HEK293 (cell line): ENCODE results near the gene SMTN.

ENCODE experiments used
- CTCF ChIA-PET: fragments of 350-600 bp; formaldehyde crosslinking; extraction: SDS; loops from one replicate; lab custom pipeline; 2021; ENCODE audit warnings: antibody characterized with exemption; lab: Yijun Ruan, JAX
- POLR2A ChIA-PET: fragments of 300-600 bp; formaldehyde crosslinking; extraction: SDS; loops from one replicate; lab custom pipeline; 2020; ENCODE audit warnings: antibody characterized with exemption, inconsistent platforms; lab: Yijun Ruan, JAX
- H3K27ac ChIP-seq: fragments of 200-500 bp; sonication (Bioruptor generic); 2 replicates; pipeline ENCODE4 v1.5.1; 2014; ENCODE audit warnings: low read depth, low read length, control low read depth, inconsistent platforms; ENCODE audit errors: extremely low read depth
- H3K36me3 ChIP-seq, 2 experiments: fragments of 200-500 bp in 1 of 2; sonication (Bioruptor generic) in 1 of 2; 1 replicate in 1 of 2; 2 replicates in 1 of 2; pipeline ENCODE4 v1.5.1; 2014 to 2017; ENCODE audit warnings: inconsistent platforms in 2 of 2, low read length in 2 of 2; ENCODE audit not compliant: control insufficient read depth in 2 of 2, insufficient read depth in 1 of 2
- H3K4me1 ChIP-seq: fragments of 200-500 bp; sonication (Bioruptor generic); 2 replicates; pipeline ENCODE4 v1.5.1; 2014; ENCODE audit warnings: mild to moderate bottlenecking, low read length, inconsistent platforms; ENCODE audit not compliant: control insufficient read depth, insufficient read depth
- H3K4me3 ChIP-seq: 2 replicates; pipeline ENCODE4 v1.5.1; 2011; ENCODE audit warnings: low read depth, mild to moderate bottlenecking, control low read depth, low read length, moderate library complexity
- H3K9me3 ChIP-seq: fragments of 200-500 bp; sonication (Bioruptor generic); 2 replicates; pipeline ENCODE4 v1.5.1; 2014; ENCODE audit warnings: low read depth, low read length, inconsistent platforms; ENCODE audit not compliant: control insufficient read depth, insufficient read depth
- AEBP2 ChIP-seq: fragments of 450-650 bp; formaldehyde crosslinking; IDR thresholded peaks from 2 replicates; pipeline ENCODE4 v1.5.1; 2016; ENCODE audit warnings: missing biosample characterization, missing genetic modification characterization, borderline replicate concordance
- HOXC10 ChIP-seq: sonication (generic); formaldehyde crosslinking; IDR thresholded peaks from 2 replicates; pipeline ENCODE4 v1.8.1; 2023; ENCODE audit warnings: mild to moderate bottlenecking, missing genetic modification reagents
- KLF1 ChIP-seq: fragments of 450-650 bp; formaldehyde crosslinking; IDR thresholded peaks from 2 replicates; pipeline ENCODE4 v1.5.1; 2016; ENCODE audit warnings: missing biosample characterization, missing genetic modification characterization
- OVOL3 ChIP-seq: fragments of 450-650 bp; formaldehyde crosslinking; IDR thresholded peaks from 2 replicates; pipeline ENCODE4 v1.5.1; 2016; ENCODE audit warnings: missing biosample characterization, missing genetic modification characterization
- PRDM6 ChIP-seq: fragments of 450-650 bp; formaldehyde crosslinking; IDR thresholded peaks from 2 replicates; pipeline ENCODE4 v1.5.1; 2017; ENCODE audit warnings: missing biosample characterization, missing genetic modification characterization
- WT1 ChIP-seq: fragments of 450-650 bp; formaldehyde crosslinking; IDR thresholded peaks from 2 replicates; pipeline ENCODE4 v1.5.1; 2016; ENCODE audit warnings: missing biosample characterization, missing genetic modification characterization
- ZEB2 ChIP-seq: fragments of 450-650 bp; formaldehyde crosslinking; IDR thresholded peaks from 2 replicates; pipeline ENCODE4 v1.5.1; 2016; ENCODE audit warnings: missing biosample characterization, missing genetic modification characterization
- ZFP41 ChIP-seq: fragments of 450-650 bp; formaldehyde crosslinking; IDR thresholded peaks from 2 replicates; pipeline ENCODE4 v1.5.1; 2016; ENCODE audit warnings: missing biosample characterization, missing genetic modification characterization, borderline replicate concordance
- ZNF112 ChIP-seq: fragments of 450-650 bp; formaldehyde crosslinking; IDR thresholded peaks from 2 replicates; pipeline ENCODE4 v1.5.0; 2017; ENCODE audit warnings: missing biosample characterization, missing genetic modification characterization
- ZNF138 ChIP-seq: fragments of 450-650 bp; formaldehyde crosslinking; IDR thresholded peaks from 2 replicates; pipeline ENCODE4 v1.5.1; 2016; ENCODE audit warnings: missing biosample characterization, missing genetic modification characterization, borderline replicate concordance
- ZNF394 ChIP-seq: fragments of 450-650 bp; formaldehyde crosslinking; IDR thresholded peaks from 2 replicates; pipeline ENCODE4 v1.5.1; 2016; ENCODE audit warnings: missing biosample characterization, missing genetic modification characterization, mild to moderate bottlenecking, moderate library complexity, borderline replicate concordance
- ZNF473 ChIP-seq: fragments of 450-650 bp; formaldehyde crosslinking; IDR thresholded peaks from 2 replicates; pipeline ENCODE4 v1.5.1; 2017; ENCODE audit warnings: missing biosample characterization, missing genetic modification characterization
- ZNF548 ChIP-seq: fragments of 450-650 bp; formaldehyde crosslinking; IDR thresholded peaks from 2 replicates; pipeline ENCODE4 v1.5.1; 2016; ENCODE audit warnings: missing biosample characterization, missing genetic modification characterization
- ZNF610 ChIP-seq: fragments of 450-650 bp; formaldehyde crosslinking; IDR thresholded peaks from 2 replicates; pipeline ENCODE4 v1.5.1; 2016; ENCODE audit warnings: missing biosample characterization, missing genetic modification characterization, borderline replicate concordance
- ZNF623 ChIP-seq: fragments of 450-650 bp; formaldehyde crosslinking; IDR thresholded peaks from 2 replicates; pipeline ENCODE4 v1.5.1; 2016; ENCODE audit warnings: missing biosample characterization, missing genetic modification characterization
- ZNF645 ChIP-seq: fragments of 450-650 bp; formaldehyde crosslinking; IDR thresholded peaks from 2 replicates; pipeline ENCODE4; 2016; ENCODE audit warnings: missing biosample characterization, missing genetic modification characterization
- TF ChIP-seq, protein P1 (sequence below): fragments of 450-650 bp; formaldehyde crosslinking; IDR thresholded peaks from 2 replicates; pipeline ENCODE4 v1.5.1; 2017; ENCODE audit warnings: missing biosample characterization, missing genetic modification characterization
- TF ChIP-seq, protein P2 (sequence below): fragments of 450-650 bp; formaldehyde crosslinking; IDR thresholded peaks from 2 replicates; pipeline ENCODE4 v1.5.1; 2016; ENCODE audit warnings: missing biosample characterization, missing genetic modification characterization
- TF ChIP-seq, protein P3 (sequence below): sonication (generic); formaldehyde crosslinking; IDR thresholded peaks from 2 replicates; pipeline ENCODE4 v1.8.1; 2022; ENCODE audit warnings: mild to moderate bottlenecking, moderate library complexity, missing genetic modification reagents

SMTN gene

GRCh38 chr22:31086703-31087330, 5.7 kb downstream of the SMTN start:
- Histone ChIP-seq H3K27ac (no peak overlapping the region), H3K36me3 (peaks cover 0 to 59% of the 10 kb centered on the region in 2 experiments; a peak in 1 of 3 replicates), H3K9me3 (no peaks in the 10 kb centered on the region), H3K4me3 (no peak overlapping the region), H3K4me1 (no peaks in the 10 kb centered on the region; the same call in 1 of the 2 replicates)
- ChIA-PET POLR2A (no interaction called here), CTCF (interaction anchor here (1.0 to 1.8 kb wide), 4 partner anchors 10 to 186 kb away, joined by 3 to 6 read pairs (median 4); partner anchors contain the start of gene SELENOM)
- TF ChIP-seq PRDM6 (no peak), HOXC10 (CRISPR knock-in tag) (no peak), ZNF645 (tag by site-specific recombination) (no peak), AEBP2 (tag by site-specific recombination) (no peak), ZEB2 (tag by site-specific recombination) (no peak), ZNF610 (no peak), ZNF548 (tag by site-specific recombination) (no peak), ZNF473 (no peak), ZNF112 (tag by site-specific recombination) (no peak), KLF1 (tag by site-specific recombination) (no peak), ZNF138 (tag by site-specific recombination) (no peak), WT1 (tag by site-specific recombination) (no peak), OVOL3 (tag by site-specific recombination) (no peak), ZNF623 (tag by site-specific recombination) (no peak), ZNF394 (no peak)
- TF ChIP-seq, protein P1, sequence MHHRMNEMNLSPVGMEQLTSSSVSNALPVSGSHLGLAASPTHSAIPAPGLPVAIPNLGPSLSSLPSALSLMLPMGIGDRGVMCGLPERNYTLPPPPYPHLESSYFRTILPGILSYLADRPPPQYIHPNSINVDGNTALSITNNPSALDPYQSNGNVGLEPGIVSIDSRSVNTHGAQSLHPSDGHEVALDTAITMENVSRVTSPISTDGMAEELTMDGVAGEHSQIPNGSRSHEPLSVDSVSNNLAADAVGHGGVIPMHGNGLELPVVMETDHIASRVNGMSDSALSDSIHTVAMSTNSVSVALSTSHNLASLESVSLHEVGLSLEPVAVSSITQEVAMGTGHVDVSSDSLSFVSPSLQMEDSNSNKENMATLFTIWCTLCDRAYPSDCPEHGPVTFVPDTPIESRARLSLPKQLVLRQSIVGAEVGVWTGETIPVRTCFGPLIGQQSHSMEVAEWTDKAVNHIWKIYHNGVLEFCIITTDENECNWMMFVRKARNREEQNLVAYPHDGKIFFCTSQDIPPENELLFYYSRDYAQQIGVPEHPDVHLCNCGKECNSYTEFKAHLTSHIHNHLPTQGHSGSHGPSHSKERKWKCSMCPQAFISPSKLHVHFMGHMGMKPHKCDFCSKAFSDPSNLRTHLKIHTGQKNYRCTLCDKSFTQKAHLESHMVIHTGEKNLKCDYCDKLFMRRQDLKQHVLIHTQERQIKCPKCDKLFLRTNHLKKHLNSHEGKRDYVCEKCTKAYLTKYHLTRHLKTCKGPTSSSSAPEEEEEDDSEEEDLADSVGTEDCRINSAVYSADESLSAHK (tag by site-specific recombination) = no peak
- TF ChIP-seq, protein P2, sequence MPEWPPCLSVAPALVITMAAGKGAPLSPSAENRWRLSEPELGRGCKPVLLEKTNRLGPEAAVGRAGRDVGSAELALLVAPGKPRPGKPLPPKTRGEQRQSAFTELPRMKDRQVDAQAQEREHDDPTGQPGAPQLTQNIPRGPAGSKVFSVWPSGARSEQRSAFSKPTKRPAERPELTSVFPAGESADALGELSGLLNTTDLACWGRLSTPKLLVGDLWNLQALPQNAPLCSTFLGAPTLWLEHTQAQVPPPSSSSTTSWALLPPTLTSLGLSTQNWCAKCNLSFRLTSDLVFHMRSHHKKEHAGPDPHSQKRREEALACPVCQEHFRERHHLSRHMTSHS (tag by site-specific recombination) = no peak

DNA sequence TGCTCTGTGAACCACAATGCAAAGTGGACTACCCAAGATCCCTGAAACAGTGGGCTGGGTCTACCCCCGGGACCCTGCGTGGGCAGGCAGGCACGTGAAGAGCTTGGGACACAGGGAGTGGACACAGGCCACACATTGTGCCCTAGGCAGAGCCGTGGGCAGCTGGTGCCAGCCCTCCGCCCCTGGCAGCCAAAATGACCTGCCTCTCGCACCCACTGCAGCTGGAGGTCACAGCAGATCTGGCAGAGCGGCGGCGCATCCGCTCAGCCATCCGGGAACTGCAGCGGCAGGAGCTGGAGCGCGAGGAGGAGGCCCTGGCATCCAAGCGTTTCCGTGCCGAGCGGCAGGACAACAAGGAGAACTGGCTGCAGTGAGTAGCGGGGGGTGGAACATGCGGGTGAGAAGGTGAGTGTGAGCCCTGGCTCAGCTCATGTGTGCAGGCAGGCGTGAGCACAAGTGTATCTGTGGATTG, 6.7 kb downstream of the SMTN start:
- TF ChIP-seq, protein P3, sequence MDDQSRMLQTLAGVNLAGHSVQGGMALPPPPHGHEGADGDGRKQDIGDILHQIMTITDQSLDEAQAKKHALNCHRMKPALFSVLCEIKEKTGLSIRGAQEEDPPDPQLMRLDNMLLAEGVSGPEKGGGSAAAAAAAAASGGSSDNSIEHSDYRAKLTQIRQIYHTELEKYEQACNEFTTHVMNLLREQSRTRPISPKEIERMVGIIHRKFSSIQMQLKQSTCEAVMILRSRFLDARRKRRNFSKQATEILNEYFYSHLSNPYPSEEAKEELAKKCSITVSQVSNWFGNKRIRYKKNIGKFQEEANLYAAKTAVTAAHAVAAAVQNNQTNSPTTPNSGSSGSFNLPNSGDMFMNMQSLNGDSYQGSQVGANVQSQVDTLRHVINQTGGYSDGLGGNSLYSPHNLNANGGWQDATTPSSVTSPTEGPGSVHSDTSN (CRISPR knock-in tag) = 0 out of 2 replicates have a peak, but pooled peaks have one; percentile 54
- TF ChIP-seq ZFP41 (tag by site-specific recombination) = no peak
- ChIA-PET CTCF (interaction anchor here (0.5 to 2.3 kb wide), 10 partner anchors 9 to 637 kb away, joined by 3 to 13 read pairs (median 3); partner anchors contain the start of gene SELENOM), POLR2A (no interaction called here)
- no peak overlapping the region for H3K27ac ChIP-seq
- no peak overlapping the region for H3K4me3 ChIP-seq
- no peaks in the 10 kb centered on the region for H3K9me3 ChIP-seq
- peaks cover 0 to 69% of the 10 kb centered on the region in 2 experiments; a peak in 1 of 3 replicates for H3K36me3 ChIP-seq
- H3K4me1 ChIP-seq = no peaks in the 10 kb centered on the region
